Measurements from ENCODE around the gene MLIP.
"Not testable (repeated sequence)": the region's sequence is repeated elsewhere in the genome, so short reads cannot be mapped to it uniquely, and the experiment has no call there.

Gene MLIP

GRCh38 chr6:54142889-54143519 lies 31.8 kb downstream of the MLIP start:
- DNase-seq (ENCODE audit: low spot score), result no peak

- DNase-seq (ENCODE audit: low spot score), result no peak
Observed at GRCh38 chr6:54151861-54152260, 40.6 kb downstream of the MLIP start.

DNA sequence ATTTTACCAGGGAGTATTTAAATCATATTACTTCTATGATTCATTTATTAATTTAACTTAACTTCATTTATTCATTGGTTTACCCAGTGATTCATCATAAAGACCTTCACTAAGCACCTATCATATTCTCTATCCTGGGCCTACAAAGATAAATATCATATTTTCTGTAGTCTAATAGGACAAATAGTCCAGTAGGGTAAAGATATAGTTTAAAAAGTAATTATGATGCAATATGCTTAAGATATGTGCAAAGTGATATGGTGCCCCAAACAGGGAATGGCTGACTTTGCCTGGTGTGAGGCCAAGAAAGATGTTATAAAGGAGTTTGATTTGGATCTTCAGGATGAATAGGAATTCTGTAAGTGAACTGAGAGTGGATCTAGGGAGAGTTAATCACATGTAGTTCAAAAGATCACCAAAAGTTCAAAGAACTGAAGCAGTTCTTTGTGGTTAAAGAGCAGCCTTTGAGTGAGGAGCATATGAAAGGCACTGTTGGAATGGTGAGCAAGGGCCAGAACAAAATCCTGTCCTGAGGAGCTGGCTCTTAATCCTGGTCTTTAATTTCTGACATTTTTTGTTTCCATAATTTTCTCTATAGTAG lies 45.5 kb downstream of the MLIP start:
- DNase-seq (ENCODE audit: low spot score), result no peak

DNA sequence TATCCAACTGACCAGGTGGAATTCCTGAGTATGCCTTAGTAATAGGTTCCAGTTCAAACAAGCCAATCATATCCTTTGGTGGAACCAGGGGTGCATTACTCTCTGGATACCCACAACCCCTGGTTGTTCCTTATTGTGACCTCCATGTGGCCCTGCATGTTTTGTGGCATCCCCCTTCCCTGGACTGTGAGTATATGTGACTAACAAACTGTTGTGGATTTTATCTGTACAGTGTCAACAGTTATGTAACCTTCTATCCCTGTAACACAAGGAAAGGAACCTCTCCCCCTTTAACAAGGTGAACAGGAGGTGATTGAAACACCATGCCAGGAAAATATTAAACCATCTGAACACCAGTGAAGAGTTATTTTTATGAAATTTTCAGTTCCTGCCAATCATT lies 46.2 kb downstream of the MLIP start:
- no peak for DNase-seq (ENCODE audit: low spot score)

DNA sequence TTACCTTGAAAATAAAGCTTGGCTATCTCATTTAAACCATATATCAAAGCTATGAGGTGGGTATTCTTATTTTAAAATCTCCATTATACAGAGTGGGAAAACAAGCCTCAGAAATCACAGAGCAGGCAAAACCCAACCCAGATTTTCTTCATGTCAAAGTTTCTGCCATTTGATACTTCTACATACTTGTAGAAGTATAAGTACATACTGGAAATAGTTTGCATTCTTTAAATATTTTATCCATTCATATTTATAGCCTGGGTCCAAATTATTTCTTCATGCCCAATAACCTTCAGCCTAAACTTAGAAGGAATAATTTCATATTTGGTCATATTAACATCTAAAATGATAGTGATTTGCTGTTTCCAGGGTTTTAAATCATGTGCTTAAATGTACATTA lies 61.8 kb downstream of the MLIP start:
- no peak for DNase-seq (ENCODE audit: low spot score)

- no peak for DNase-seq (ENCODE audit: low spot score)
Observed at GRCh38 chr6:54179152-54179551, 67.9 kb downstream of the MLIP start.

- no peak for DNase-seq (ENCODE audit: low spot score)
Observed at GRCh38 chr6:54183616-54184015, 72.4 kb downstream of the MLIP start.

- DNase-seq (ENCODE audit: low spot score), result no peak
Observed at GRCh38 chr6:54185885-54186284, 74.6 kb downstream of the MLIP start.

DNA sequence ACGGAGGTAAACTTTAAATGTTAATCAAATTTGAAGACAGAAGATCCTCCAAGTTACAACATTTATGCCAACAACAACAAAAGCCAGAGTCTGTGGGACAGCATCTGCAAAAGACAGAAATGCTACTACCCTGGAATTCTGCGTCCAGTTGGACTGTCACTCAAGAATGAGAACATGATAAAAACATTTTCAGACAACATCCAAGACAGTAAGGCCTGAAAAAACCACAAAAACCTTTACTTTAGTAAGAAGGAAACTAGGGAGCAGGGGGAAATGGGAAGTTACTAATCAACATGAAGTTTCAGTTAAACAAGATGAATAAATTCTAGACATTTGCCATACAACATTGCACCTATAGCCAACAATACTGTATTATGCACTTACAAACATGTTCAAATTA lies 77.6 kb downstream of the MLIP start:
- DNase-seq (ENCODE audit: low spot score), result no peak

DNA sequence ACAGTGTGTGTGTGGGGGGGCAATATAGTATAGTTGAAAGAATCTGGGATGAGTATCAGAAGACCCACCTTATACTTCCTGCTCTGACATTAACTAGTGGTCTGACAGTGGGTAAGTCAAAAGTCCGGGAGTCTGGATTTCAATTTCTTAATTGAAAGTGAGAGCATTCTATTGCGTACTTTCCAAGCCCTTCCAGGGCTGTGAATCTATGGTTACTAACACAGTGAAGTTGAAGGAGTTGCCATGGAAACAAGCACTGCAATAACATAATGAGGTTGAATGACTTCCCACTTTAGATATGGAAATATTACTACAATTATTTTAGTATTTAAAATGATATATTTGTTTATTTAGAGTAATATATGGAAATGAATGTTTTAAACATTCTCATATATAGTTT lies 80.2 kb downstream of the MLIP start:
- no peak for DNase-seq (ENCODE audit: low spot score)

GRCh38 chr6:54192993-54193392 lies 81.8 kb downstream of the MLIP start:
- DNase-seq (ENCODE audit: low spot score), result no peak

- no peak for DNase-seq (ENCODE audit: low spot score)
Observed at GRCh38 chr6:54193560-54193959, 82.3 kb downstream of the MLIP start.

- no peak for DNase-seq (ENCODE audit: low spot score)
Observed at GRCh38 chr6:54194067-54194466, 82.8 kb downstream of the MLIP start.

DNA sequence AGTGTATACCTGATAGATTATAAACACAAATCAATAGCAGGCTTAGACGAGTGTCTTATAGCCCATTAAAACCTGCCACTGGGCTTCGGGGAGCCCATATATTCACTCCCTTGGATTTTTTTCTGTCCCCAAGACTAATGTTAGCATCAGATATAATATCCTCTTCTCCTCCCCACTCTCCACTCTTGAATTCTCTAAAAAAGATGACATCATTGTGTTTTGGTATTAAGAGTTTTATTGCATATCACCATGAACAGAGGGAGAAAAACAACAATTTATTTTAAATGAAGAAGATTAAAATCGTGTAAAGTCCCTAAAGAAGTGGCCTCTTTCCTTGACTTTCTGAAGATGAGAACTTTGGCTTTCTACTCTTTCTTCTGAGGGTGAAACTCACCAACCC lies 84.4 kb downstream of the MLIP start:
- DNase-seq (ENCODE audit: low spot score), result no peak

DNA sequence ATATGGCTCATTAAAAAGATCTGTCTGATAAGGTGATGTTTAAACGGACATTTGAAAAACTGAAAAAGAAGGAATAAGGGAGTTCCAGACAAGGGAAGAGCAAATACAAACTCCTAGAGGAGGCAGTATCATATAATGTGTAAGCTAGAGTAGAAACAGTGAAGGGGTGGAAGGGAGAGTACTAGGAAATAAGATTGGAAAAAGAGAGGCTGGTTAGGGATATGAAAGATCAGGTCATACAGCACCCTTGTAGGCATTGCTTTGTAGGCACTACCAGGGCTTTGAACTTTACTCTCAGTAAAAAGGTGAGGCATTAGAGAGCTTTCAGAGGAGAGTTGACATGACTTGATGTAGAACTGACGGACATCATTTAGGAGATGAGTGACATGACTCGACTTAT lies 85.7 kb downstream of the MLIP start:
- no peak for DNase-seq (ENCODE audit: low spot score)

- DNase-seq (ENCODE audit: low spot score), result no peak
Observed at GRCh38 chr6:54198134-54198533, 86.9 kb downstream of the MLIP start.

DNA sequence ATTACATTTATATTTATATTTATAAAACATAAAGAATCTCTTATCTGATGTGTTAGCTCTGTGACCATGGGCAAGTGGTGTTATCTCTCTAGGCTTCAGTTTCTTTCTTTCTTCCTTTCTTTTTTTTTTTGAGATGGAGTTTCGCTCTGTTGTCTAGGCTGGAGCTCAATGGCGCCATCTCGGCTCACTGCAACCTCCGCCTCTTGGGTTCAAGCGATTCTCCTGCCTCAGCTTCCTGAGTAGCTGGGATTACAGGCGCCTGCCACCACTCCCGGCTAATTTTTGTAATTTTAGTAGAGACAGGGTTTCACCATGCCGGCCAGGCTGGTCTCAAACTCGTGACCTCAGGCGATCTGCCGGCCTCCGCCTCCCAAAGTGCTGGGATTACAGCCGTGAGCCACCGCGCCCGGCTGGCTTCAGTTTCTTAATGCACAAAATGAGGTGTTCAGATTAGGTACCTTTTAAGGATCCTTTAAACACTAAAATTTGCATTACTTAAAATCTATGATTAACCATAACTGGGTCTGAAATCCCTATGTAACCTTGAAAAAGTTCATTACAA lies 92.3 kb downstream of the MLIP start:
- not testable (repeated sequence) for DNase-seq (ENCODE audit: low spot score)

DNA sequence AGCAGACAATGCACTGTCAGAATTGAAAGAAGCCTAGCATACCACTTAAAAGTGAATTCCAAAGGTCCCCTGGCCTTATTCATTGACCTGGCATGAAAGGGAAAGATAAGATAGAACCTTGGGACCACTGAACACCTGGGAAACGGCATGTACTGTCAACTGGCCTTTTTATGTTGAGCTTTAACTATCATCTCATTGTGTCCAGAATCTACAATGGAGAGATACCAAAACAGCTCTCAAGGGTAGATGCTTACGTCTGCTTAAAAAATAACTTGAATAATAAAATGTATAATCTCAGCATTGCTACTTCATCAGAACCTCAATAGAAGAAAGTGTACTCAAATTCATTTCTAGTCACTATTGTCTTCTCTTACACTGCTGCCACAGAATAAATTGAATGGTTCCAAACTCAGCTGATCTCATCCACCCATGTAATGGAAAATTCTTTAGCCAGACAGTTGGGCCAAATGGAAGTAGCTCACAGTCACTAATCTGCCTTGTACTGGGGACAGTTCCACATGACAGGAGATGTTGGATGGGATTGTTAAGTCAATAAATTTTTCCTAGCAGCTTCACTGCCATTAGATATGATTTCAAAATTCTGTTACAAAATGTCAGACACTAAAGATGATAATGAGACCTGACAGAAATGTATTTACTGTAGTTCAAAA lies 93.8 kb downstream of the MLIP start:
- DNase-seq (ENCODE audit: low spot score), result no peak

DNA sequence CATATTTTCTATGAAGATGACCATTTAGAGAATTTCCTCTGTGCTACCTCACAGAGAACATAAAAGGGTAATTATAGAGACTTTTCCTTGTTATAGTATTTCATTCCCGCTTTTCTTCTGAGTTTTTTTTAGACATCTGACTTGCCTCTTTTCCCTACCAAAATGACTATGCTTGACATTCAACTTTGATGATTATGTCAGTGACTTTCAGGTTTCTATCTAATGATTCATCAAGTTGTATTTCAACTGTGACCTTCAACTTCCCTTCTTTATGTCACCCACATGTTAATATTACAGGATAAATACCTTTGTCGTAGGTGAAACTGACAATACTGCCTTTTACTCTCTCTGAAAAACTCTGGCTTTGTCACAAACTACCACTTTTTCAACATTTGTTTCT lies 95.3 kb downstream of the MLIP start:
- no peak for DNase-seq (ENCODE audit: low spot score)

DNA sequence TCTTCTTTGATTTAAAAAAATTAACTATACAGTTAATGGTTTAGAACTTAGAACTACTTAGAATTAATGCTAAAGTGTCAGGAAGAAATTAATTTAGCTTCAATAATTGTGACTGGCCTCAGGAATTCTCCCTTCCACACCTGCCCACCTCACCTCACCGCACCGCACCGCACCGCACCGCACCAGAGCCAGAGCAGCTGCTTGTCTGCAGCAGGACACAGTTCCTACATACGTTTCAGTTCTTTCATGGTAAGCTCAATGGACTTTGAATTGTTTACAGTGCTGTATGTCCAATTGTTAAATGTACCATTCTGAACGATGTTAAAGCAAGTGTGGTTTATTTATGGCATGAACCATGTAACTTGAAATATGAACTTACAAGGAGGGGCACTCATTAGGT lies 98.7 kb downstream of the MLIP start:
- not testable (repeated sequence) for DNase-seq (ENCODE audit: low spot score)

DNA sequence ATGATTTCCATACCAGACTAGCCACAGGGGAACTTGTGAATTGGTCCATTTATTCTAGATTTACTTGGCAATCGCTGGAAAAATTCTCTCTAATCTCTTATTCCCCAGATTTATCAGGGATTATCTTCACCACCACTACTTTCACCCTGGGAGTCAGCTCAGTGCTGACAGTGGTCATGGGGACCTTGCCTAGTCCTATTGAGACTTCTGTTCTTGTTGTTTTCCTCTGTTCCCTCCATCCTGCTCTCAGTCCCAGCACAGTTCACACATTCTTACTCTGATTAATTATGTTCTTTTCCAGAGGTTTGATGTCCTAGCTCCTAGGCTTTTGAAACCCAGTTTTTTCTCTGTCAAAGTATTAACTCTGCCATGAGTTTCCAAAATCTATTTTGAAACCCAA lies 103.0 kb downstream of the MLIP start:
- no peak for DNase-seq (ENCODE audit: low spot score)

DNA sequence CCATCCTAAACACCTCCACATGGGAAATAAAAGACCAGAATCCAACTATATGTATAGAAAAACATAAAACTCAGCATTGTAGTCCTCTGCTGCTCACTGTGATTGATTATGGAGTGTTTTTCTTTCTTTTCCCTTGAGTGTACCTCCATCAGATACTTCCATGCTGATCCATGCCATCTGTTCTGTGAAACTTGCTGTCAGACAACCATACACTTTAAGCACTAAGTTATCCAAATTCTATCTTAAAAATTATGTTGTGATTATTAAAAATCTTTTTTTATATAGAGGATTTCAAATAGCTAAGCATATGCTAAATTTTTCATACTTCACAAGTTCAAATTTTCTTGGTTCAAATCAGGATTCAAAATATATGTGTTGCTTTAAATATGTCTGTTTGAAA lies 105.1 kb downstream of the MLIP start:
- DNase-seq (ENCODE audit: low spot score), result no peak

DNA sequence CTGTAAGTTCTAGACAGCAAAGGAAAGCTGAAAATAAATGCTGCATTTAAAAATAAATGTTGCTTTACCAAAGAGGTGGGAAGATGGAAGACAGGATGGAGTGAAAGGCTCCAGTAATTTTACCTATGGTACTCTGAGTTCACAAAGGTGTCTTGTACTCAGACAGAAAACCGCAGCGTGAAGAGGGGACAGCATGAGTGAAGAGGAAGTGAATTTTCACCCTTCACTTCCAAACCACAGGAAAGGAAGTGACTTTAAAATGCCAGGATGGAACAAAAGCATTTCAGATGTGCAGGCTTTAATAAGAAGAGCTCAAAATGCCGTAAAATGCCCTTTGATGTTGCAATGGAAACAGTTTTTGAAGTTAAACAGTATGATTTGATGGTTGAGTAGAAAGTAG lies 105.8 kb downstream of the MLIP start:
- DNase-seq (ENCODE audit: low spot score), result no peak

- DNase-seq (ENCODE audit: low spot score), result no peak
Observed at GRCh38 chr6:54222217-54222616, 111.0 kb downstream of the MLIP start.

Measured in hematopoietic multipotent progenitor cell treated with erythropoietin and hydrocortisone succinate and interleukin-3 and kit ligand, for 17 days (in vitro differentiated cells).